HepG2 (cell line): ENCODE data around the gene PLB1. TPM values are rescaled to one million over a fixed set of nuclear protein-coding genes. Genes with fewer than 3 reads are reported as not detected.

Experiments used
- ATAC-seq: fragments of 200-7000 bp; cut with Tn5 transposase; 3 replicates; pipeline ENCODE4 v1.9.1; 2020; ENCODE audit warnings: mild to moderate bottlenecking, moderate library complexity
- BruUV-seq: library from RNA; stranded (reverse); fragments of 400-500 nt; replicated peaks from 2 replicates; lab custom pipeline; 2021; lab: Mats Ljungman, UMichigan
- CTCF ChIA-PET: fragments of 300-600 bp; formaldehyde crosslinking; extraction: SDS; loops from one replicate; lab custom pipeline; 2021; ENCODE audit warnings: low total read pairs, inconsistent platforms, low intra/inter-chr PET ratio; lab: Yijun Ruan, JAX
- POLR2A ChIA-PET: fragments of 350-600 bp; sonication (Branson Sonifier 250); formaldehyde crosslinking; loops from one replicate; lab custom pipeline; 2020; ENCODE audit warnings: antibody characterized with exemption, inconsistent platforms; lab: Yijun Ruan, JAX
- DNase-seq: peaks from one replicate; pipeline ENCODE4 v3.0.0-alpha.2; 2015; ENCODE audit warnings: low spot score
- FAIRE-seq: peaks from 3 replicates; lab custom pipeline; 2011; peaks lifted over from hg19 to GRCh38; lab: Jason Lieb, UNC
- H2AFZ ChIP-seq: one replicate; pipeline ENCODE4 v1.6.1; 2011; ENCODE audit warnings: low read length, inconsistent platforms
- H3K27ac ChIP-seq: fragments of 300-600 bp; 3 replicates; pipeline ENCODE4 v1.8.0; 2011; ENCODE audit warnings: mixed run types, mild to moderate bottlenecking, mixed read lengths, low read length, inconsistent platforms; ENCODE audit not compliant: insufficient read depth; ENCODE audit errors: extremely low read length
- H3K27me3 ChIP-seq, 2 experiments: fragments of 200-600 bp in 1 of 2; 2 replicates in 1 of 2; 3 replicates in 1 of 2; pipeline versions ENCODE4 v1.6.0 to v1.8.0; 2011; ENCODE audit warnings: low read length in 2 of 2, mild to moderate bottlenecking in 2 of 2, moderate library complexity in 2 of 2, inconsistent platforms in 1 of 2; ENCODE audit not compliant: insufficient read depth in 2 of 2, control insufficient read depth in 1 of 2
- H3K36me3 ChIP-seq, 2 experiments: fragments of 200-600 bp in 1 of 2; replicated peaks in 1 of 2; 2 replicates in 1 of 2; 3 replicates in 1 of 2; pipeline versions ENCODE4 v1.5.1 to v1.8.0; 2011; ENCODE audit warnings: low read length in 2 of 2, inconsistent platforms in 1 of 2; ENCODE audit not compliant: insufficient read depth in 2 of 2, control insufficient read depth in 1 of 2
- H3K4me1 ChIP-seq: 2 replicates; pipeline ENCODE4 v1.5.1; 2012; ENCODE audit warnings: low read length, inconsistent platforms; ENCODE audit not compliant: insufficient read depth
- H3K4me2 ChIP-seq: 2 replicates; pipeline ENCODE4 v1.6.0; 2011; ENCODE audit warnings: low read depth, low read length, inconsistent platforms
- H3K4me3 ChIP-seq, 3 experiments: fragments of 200-600 bp in 1 of 3; sonication (generic), shearing (Covaris generic) in 1 of 3; replicated peaks in 1 of 3; 2 replicates each; pipeline ENCODE4 v1.5.1; 2011 to 2016; ENCODE audit warnings: low read length in 3 of 3, inconsistent platforms in 2 of 3, low read depth in 2 of 3, mild to moderate bottlenecking in 2 of 3, control low read depth in 1 of 3, mixed read lengths in 1 of 3; ENCODE audit not compliant: insufficient read depth in 1 of 3
- H3K79me2 ChIP-seq: one replicate; pipeline ENCODE4 v1.6.1; 2011; ENCODE audit warnings: low read length, inconsistent platforms; ENCODE audit not compliant: insufficient read depth
- H3K9ac ChIP-seq: 2 replicates; pipeline ENCODE4 v1.6.0; 2011; ENCODE audit warnings: mild to moderate bottlenecking, low read depth, low read length, inconsistent platforms; ENCODE audit not compliant: insufficient read depth
- H3K9me3 ChIP-seq: 2 replicates; pipeline ENCODE4 v1.5.1; 2012; ENCODE audit warnings: mild to moderate bottlenecking, low read length
- H4K20me1 ChIP-seq: 2 replicates; pipeline ENCODE4 v1.6.0; 2011; ENCODE audit warnings: inconsistent platforms, mild to moderate bottlenecking, low read length, moderate library complexity; ENCODE audit not compliant: insufficient read depth
- ASH2L ChIP-seq: fragments of 300-600, 200-600 bp; sonication (generic); IDR thresholded peaks from 2 replicates; pipeline ENCODE4 v1.7.0; 2017; ENCODE audit warnings: low read depth, mild to moderate bottlenecking, moderate library complexity, mixed read lengths, low read length; ENCODE audit not compliant: insufficient read length
- CHCHD3 ChIP-seq: sonication (generic); formaldehyde crosslinking; IDR thresholded peaks from 2 replicates; pipeline ENCODE4 v1.8.0; 2022; ENCODE audit warnings: mild to moderate bottlenecking, missing genetic modification reagents, moderate library complexity
- DMAP1 ChIP-seq: IDR thresholded peaks from 2 replicates; pipeline ENCODE4 v1.6.1; 2016
- GABPB1 ChIP-seq: IDR thresholded peaks from 2 replicates; pipeline ENCODE4 v1.6.1; 2016; ENCODE audit warnings: mild to moderate bottlenecking, missing genetic modification reagents, moderate library complexity, missing compliant biosample characterization
- GATA4 ChIP-seq: sonication (generic); IDR thresholded peaks from 2 replicates; pipeline ENCODE4 v1.6.1; 2016; ENCODE audit warnings: antibody characterized with exemption, low read depth, borderline replicate concordance
- HDAC6 ChIP-seq: fragments of 200-600 bp; sonication (generic); IDR thresholded peaks from 2 replicates; pipeline ENCODE4 v1.7.0; 2017; ENCODE audit warnings: mild to moderate bottlenecking, antibody characterized with exemption, low read length, low read depth
- KLF11 ChIP-seq: IDR thresholded peaks from 2 replicates; pipeline ENCODE4 v1.6.1; 2016; ENCODE audit warnings: missing compliant biosample characterization
- KMT2B ChIP-seq: IDR thresholded peaks from 2 replicates; pipeline ENCODE4 v1.6.1; 2016; ENCODE audit warnings: missing genetic modification reagents, missing compliant biosample characterization
- MAZ ChIP-seq, 2 experiments: sonication (generic) in 1 of 2; formaldehyde crosslinking in 1 of 2; IDR thresholded peaks; 2 replicates each; pipeline versions ENCODE4 v1.5.0 to v1.6.1; 2012 to 2020; ENCODE audit warnings: low read depth in 2 of 2, mild to moderate bottlenecking in 2 of 2, borderline replicate concordance in 1 of 2, improper control_type of control experiment in 1 of 2, low read length in 1 of 2, missing genetic modification reagents in 1 of 2, moderate library complexity in 1 of 2
- MEIS2 ChIP-seq: sonication (generic); formaldehyde crosslinking; IDR thresholded peaks from 2 replicates; pipeline ENCODE4 v1.9.0; 2021; ENCODE audit warnings: mild to moderate bottlenecking, missing genetic modification reagents
- NCOA1 ChIP-seq: sonication (generic); formaldehyde crosslinking; IDR thresholded peaks from 2 replicates; pipeline ENCODE4 v1.9.0; 2021; ENCODE audit warnings: missing genetic modification reagents
- SPEN ChIP-seq: sonication (generic); formaldehyde crosslinking; IDR thresholded peaks from 2 replicates; pipeline ENCODE4 v1.5.1; 2020; ENCODE audit warnings: low read depth, mild to moderate bottlenecking, missing genetic modification reagents
- TOE1 ChIP-seq: sonication (generic); formaldehyde crosslinking; IDR thresholded peaks from 2 replicates; pipeline ENCODE4 v1.4.0; 2020; ENCODE audit warnings: mild to moderate bottlenecking, missing genetic modification reagents
- TRIM24 ChIP-seq: sonication (generic); formaldehyde crosslinking; IDR thresholded peaks from 2 replicates; pipeline ENCODE4 v1.8.0; 2022; ENCODE audit warnings: mild to moderate bottlenecking, missing genetic modification reagents
- ZNF260 ChIP-seq: sonication (generic); formaldehyde crosslinking; IDR thresholded peaks from 2 replicates; pipeline ENCODE4 v1.4.0; 2020; ENCODE audit warnings: missing genetic modification reagents, low read depth, mild to moderate bottlenecking, borderline replicate concordance
- WGBS: methylation state at CpG from one replicate; pipeline ENCODE4 v1.1.6; 2017; ENCODE audit warnings: low lambda C conversion rate; 5-methylcytosine and 5-hydroxymethylcytosine counted together
- in situ Hi-C: cut with HindIII; loops from 2 replicates; pipeline ENCODE4 v1.10.0; 2017; ENCODE audit warnings: low pct_unique_long_range_greater_than_20kb; ENCODE audit not compliant: extremely low pct_ligation_motif_present
- intact Hi-C: fragments of 100-400 bp; cut with micrococcal nuclease; formaldehyde crosslinking; loops from one replicate; pipeline ENCODE4 v1.10.0; 2022; ENCODE audit not compliant: unreplicated experiment
- polyA plus RNA-seq, 8 experiments: library from polyadenylated mRNA; depleted of rRNA in 3 of 8; stranded (reverse) in 7 of 8; unstranded in 1 of 8; fragments of >200 nt; fragmentation: Illumina TruSeq in 4 of 8; extraction: Trizol in 4 of 8; gene quantifications; 2 replicates each; pipeline versions ENCODE4 v1.2.1 to v1.2.3, GENCODE V29; 2011 to 2016; ENCODE audit warnings: low read depth in 4 of 8, missing spikeins in 1 of 8, mixed read lengths in 1 of 8; ENCODE audit not compliant: insufficient read depth in 1 of 8
- total RNA-seq, 5 experiments: library from RNA; depleted of rRNA; stranded (reverse); fragments of >200 nt; fragmentation: Illumina TruSeq; extraction: Trizol; gene quantifications; 2 replicates each; pipeline ENCODE4 v1.2.3, GENCODE V29; 2016; ENCODE audit warnings: low read depth in 1 of 5
- TF ChIP-seq, protein P1 (sequence below): sonication (generic); formaldehyde crosslinking; IDR thresholded peaks from 2 replicates; pipeline ENCODE4 v1.4.0; 2020; ENCODE audit warnings: missing genetic modification reagents, borderline replicate concordance
- TF ChIP-seq, protein P2 (sequence below): sonication (generic); formaldehyde crosslinking; IDR thresholded peaks from 2 replicates; pipeline ENCODE4 v1.5.0; 2020; ENCODE audit warnings: missing genetic modification reagents
- TF ChIP-seq, protein P3 (sequence below): sonication (generic); formaldehyde crosslinking; IDR thresholded peaks from 2 replicates; pipeline ENCODE4 v1.4.0; 2020; ENCODE audit warnings: mild to moderate bottlenecking, missing genetic modification reagents, borderline replicate concordance

The PLB1 gene
- total and polyA plus RNA-seq, 2 of the 13 experiments (the other 11 are each of a cell fraction or from before 2014, with no cell fraction given) = 0.20 to 1.8 TPM

DNA sequence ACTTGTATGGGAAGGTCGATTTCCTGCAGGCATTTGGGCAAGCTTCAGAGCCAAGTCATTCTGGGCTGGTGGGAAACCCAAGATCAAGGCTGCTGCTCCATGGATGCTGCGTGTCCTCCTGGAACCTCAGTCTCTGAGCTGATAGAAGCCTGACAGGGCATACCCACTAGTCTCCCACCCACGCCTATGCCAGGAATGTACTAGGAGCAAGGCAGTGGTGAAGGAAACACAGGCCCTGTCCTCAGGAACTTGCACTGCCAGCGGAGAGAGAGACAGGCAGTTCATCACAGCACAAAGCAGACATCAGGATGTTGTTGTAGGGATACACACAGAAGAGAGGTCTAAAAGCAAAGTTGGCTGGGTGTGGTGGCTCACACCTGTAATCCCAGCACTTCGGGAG, 84.2 kb downstream of the PLB1 start:
- no peak overlapping the region for H3K27ac ChIP-seq
- H3K36me3 ChIP-seq = no peaks in the 10 kb centered on the region
- peaks cover 2 to 43% of the 10 kb centered on the region in 2 experiments; a peak in 3 of 5 replicates for H3K27me3 ChIP-seq
- 34% methylated on average over 5 of the region's 5 CpGs for WGBS
- H2AFZ ChIP-seq = no peak overlapping the region
- no peak overlapping the region for H3K9ac ChIP-seq
- no peak overlapping the region for H3K4me3 ChIP-seq
- TF ChIP-seq NCOA1 (CRISPR knock-in tag) = no peak
- TF ChIP-seq, protein P1, sequence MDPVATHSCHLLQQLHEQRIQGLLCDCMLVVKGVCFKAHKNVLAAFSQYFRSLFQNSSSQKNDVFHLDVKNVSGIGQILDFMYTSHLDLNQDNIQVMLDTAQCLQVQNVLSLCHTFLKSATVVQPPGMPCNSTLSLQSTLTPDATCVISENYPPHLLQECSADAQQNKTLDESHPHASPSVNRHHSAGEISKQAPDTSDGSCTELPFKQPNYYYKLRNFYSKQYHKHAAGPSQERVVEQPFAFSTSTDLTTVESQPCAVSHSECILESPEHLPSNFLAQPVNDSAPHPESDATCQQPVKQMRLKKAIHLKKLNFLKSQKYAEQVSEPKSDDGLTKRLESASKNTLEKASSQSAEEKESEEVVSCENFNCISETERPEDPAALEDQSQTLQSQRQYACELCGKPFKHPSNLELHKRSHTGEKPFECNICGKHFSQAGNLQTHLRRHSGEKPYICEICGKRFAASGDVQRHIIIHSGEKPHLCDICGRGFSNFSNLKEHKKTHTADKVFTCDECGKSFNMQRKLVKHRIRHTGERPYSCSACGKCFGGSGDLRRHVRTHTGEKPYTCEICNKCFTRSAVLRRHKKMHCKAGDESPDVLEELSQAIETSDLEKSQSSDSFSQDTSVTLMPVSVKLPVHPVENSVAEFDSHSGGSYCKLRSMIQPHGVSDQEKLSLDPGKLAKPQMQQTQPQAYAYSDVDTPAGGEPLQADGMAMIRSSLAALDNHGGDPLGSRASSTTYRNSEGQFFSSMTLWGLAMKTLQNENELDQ (CRISPR knock-in tag) = no peak
- no peak for TF ChIP-seq MEIS2 (CRISPR knock-in tag)
- no peak for TF ChIP-seq MAZ (IDR thresholded peaks at IDR 0.05; ENCODE audit: borderline replicate concordance, low read depth, low read length)
- no peak for TF ChIP-seq MAZ (CRISPR knock-in tag; IDR thresholded peaks at IDR 0.05; ENCODE audit: low read depth)
- TF ChIP-seq TOE1 = no peak
- TF ChIP-seq HDAC6 = no peak
- TF ChIP-seq CHCHD3 (CRISPR knock-in tag) = no peak
- TF ChIP-seq, protein P2, sequence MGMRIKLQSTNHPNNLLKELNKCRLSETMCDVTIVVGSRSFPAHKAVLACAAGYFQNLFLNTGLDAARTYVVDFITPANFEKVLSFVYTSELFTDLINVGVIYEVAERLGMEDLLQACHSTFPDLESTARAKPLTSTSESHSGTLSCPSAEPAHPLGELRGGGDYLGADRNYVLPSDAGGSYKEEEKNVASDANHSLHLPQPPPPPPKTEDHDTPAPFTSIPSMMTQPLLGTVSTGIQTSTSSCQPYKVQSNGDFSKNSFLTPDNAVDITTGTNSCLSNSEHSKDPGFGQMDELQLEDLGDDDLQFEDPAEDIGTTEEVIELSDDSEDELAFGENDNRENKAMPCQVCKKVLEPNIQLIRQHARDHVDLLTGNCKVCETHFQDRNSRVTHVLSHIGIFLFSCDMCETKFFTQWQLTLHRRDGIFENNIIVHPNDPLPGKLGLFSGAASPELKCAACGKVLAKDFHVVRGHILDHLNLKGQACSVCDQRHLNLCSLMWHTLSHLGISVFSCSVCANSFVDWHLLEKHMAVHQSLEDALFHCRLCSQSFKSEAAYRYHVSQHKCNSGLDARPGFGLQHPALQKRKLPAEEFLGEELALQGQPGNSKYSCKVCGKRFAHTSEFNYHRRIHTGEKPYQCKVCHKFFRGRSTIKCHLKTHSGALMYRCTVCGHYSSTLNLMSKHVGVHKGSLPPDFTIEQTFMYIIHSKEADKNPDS (CRISPR knock-in tag) = no peak
- no peak for TF ChIP-seq GATA4
- TF ChIP-seq DMAP1 (CRISPR knock-in tag) = no peak
- TF ChIP-seq KLF11 = no peak
- TF ChIP-seq, protein P3, sequence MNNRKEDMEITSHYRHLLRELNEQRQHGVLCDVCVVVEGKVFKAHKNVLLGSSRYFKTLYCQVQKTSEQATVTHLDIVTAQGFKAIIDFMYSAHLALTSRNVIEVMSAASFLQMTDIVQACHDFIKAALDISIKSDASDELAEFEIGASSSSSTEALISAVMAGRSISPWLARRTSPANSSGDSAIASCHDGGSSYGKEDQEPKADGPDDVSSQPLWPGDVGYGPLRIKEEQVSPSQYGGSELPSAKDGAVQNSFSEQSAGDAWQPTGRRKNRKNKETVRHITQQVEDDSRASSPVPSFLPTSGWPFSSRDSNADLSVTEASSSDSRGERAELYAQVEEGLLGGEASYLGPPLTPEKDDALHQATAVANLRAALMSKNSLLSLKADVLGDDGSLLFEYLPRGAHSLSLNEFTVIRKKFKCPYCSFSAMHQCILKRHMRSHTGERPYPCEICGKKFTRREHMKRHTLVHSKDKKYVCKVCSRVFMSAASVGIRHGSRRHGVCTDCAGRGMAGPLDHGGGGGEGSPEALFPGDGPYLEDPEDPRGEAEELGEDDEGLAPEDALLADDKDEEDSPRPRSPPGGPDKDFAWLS (CRISPR knock-in tag) = no peak
- no peak for TF ChIP-seq ZNF260 (CRISPR knock-in tag)
- TF ChIP-seq KMT2B (CRISPR knock-in tag) = no peak
- no peak for TF ChIP-seq SPEN (CRISPR knock-in tag)
- TF ChIP-seq ASH2L = no peak
- no peak for TF ChIP-seq TRIM24 (CRISPR knock-in tag)
- TF ChIP-seq GABPB1 (CRISPR knock-in tag) = no peak
- intact Hi-C loops (no loop called here), in situ Hi-C loops (no loop called here)
- BruUV-seq = no TSS peak
- FAIRE-seq = no peak
- H4K20me1 ChIP-seq = no peaks in the 10 kb centered on the region
- ChIA-PET CTCF (no interaction called here), POLR2A (no interaction called here)
- H3K79me2 ChIP-seq = no peaks in the 10 kb centered on the region
- H3K4me1 ChIP-seq = peaks cover 14% of the 10 kb centered on the region
- ATAC-seq = no peak
- H3K9me3 ChIP-seq = no peaks in the 10 kb centered on the region
- DNase-seq = no peak
- no peak overlapping the region for H3K4me2 ChIP-seq
